ENCODE data around the gene GNAQ. TPM values are rescaled to one million over a fixed set of nuclear protein-coding genes. Genes with fewer than 3 reads are reported as not detected.
"Not testable (repeated sequence)": the region's sequence is repeated elsewhere in the genome, so short reads cannot be mapped to it uniquely, and the experiment has no call there.

The GNAQ gene
- total RNA-seq, 1 experiment from 2014 or later: 55.5 TPM

GRCh38 chr9:77763566-77763965 lies 268.0 kb downstream of the GNAQ start (continued):
- TF ChIP-seq ZNF396 (CRISPR knock-in tag; IDR thresholded peaks at IDR 0.05; ENCODE audit: borderline replicate concordance): no peak
- TF ChIP-seq SMAD4 (CRISPR knock-in tag; IDR thresholded peaks at IDR 0.05): no peak
- TF ChIP-seq FOXP1 (CRISPR knock-in tag; IDR thresholded peaks at IDR 0.05; ENCODE audit: borderline replicate concordance): no peak
- TF ChIP-seq CDX4 (CRISPR knock-in tag; IDR thresholded peaks at IDR 0.05; ENCODE audit: borderline replicate concordance): no peak

GRCh38 chr9:77760919-77761318 lies 270.7 kb downstream of the GNAQ start:
- H3K27me3 Mint-ChIP-seq (ENCODE audit: low read depth); POLR2A ChIA-PET; ATAC-seq; H3K27ac Mint-ChIP-seq; CTCF ChIA-PET; H3K4me1 Mint-ChIP-seq; H3K4me3 Mint-ChIP-seq; DNase-seq (ENCODE audit: low spot score): not testable (repeated sequence)
- Mint-ChIP-seq H3K9me3 (peaks cover 37% of the 10 kb centered on the region), H3K36me3 (peaks cover 45% of the 10 kb centered on the region)

- POLR2A ChIA-PET: no interaction called here
- CTCF ChIA-PET: no interaction called here
- TF ChIP-seq NR2C2 (CRISPR knock-in tag; IDR thresholded peaks at IDR 0.05): no peak
- H3K27me3 Mint-ChIP-seq (ENCODE audit: low read depth): no peaks in the 10 kb centered on the region; the same call in 1 of the 2 replicates
- H3K4me3 Mint-ChIP-seq: no peak overlapping the region
- H3K9me3 Mint-ChIP-seq: peaks cover 38% of the 10 kb centered on the region
- ATAC-seq (no peak), DNase-seq (ENCODE audit: low spot score) (no peak)
- peaks cover 46% of the 10 kb centered on the region for H3K36me3 Mint-ChIP-seq
- no peak overlapping the region for H3K27ac Mint-ChIP-seq
- no peaks in the 10 kb centered on the region for H3K4me1 Mint-ChIP-seq
Observed at GRCh38 chr9:77759391-77759790, 272.2 kb downstream of the GNAQ start.

- H3K4me1 Mint-ChIP-seq: peaks cover 4% of the 10 kb centered on the region
- H3K9me3 Mint-ChIP-seq: peaks cover 35% of the 10 kb centered on the region
- ATAC-seq (no peak), DNase-seq (ENCODE audit: low spot score) (no peak)
- ChIA-PET POLR2A (no interaction called here), CTCF (no interaction called here)
- H3K27ac Mint-ChIP-seq: no peak overlapping the region
- H3K36me3 Mint-ChIP-seq: peaks cover 35% of the 10 kb centered on the region
- H3K27me3 Mint-ChIP-seq (ENCODE audit: low read depth): no peaks in the 10 kb centered on the region; the same call in 1 of the 2 replicates
- TF ChIP-seq RELA (CRISPR knock-in tag; IDR thresholded peaks at IDR 0.05; ENCODE audit: borderline replicate concordance): no peak
- no peak for TF ChIP-seq SOX15 (CRISPR knock-in tag; IDR thresholded peaks at IDR 0.05)
- no peak for TF ChIP-seq USF1 (CRISPR knock-in tag; IDR thresholded peaks at IDR 0.05)
- TF ChIP-seq SP1 (CRISPR knock-in tag; conservative IDR thresholded peaks at IDR 0.05): no peak
- no peak for TF ChIP-seq TEAD1 (CRISPR knock-in tag; IDR thresholded peaks at IDR 0.05)
- TF ChIP-seq ZNF416 (CRISPR knock-in tag; IDR thresholded peaks at IDR 0.05): no peak
- no peak for TF ChIP-seq ZNF138 (CRISPR knock-in tag; conservative IDR thresholded peaks at IDR 0.05)
- TF ChIP-seq ATF1 (CRISPR knock-in tag; IDR thresholded peaks at IDR 0.05): no peak
- TF ChIP-seq ZMAT4 (CRISPR knock-in tag; IDR thresholded peaks at IDR 0.05): no peak
- TF ChIP-seq ZNF121 (CRISPR knock-in tag; IDR thresholded peaks at IDR 0.05): no peak
- no peak for TF ChIP-seq ATF3 (CRISPR knock-in tag; conservative IDR thresholded peaks at IDR 0.05)
- no peak for TF ChIP-seq STAT6 (CRISPR knock-in tag; conservative IDR thresholded peaks at IDR 0.05; ENCODE audit: low read depth)
- no peak for TF ChIP-seq HMGA2 (CRISPR knock-in tag; IDR thresholded peaks at IDR 0.05)
- no peak for TF ChIP-seq ZNF232 (CRISPR knock-in tag; IDR thresholded peaks at IDR 0.05)
- H3K4me3 Mint-ChIP-seq: no peak overlapping the region
Observed at GRCh38 chr9:77756449-77756848, 275.2 kb downstream of the GNAQ start.

Measured in WTC11 (cell line).